Glomerular visceral epithelial cell (primary cell): ENCODE results near the gene PATJ.
A peak's percentile ranks its signal among the peaks of the same experiment; 100 is the strongest.
"Not testable (repeated sequence)": the region's sequence is repeated elsewhere in the genome, so short reads cannot be mapped to it uniquely, and the experiment has no call there.

Experiments
- DNase-seq: peaks from one replicate; pipeline ENCODE4 v3.0.0-alpha.2; 2016; ENCODE audit errors: extremely low spot score

PATJ gene

DNA sequence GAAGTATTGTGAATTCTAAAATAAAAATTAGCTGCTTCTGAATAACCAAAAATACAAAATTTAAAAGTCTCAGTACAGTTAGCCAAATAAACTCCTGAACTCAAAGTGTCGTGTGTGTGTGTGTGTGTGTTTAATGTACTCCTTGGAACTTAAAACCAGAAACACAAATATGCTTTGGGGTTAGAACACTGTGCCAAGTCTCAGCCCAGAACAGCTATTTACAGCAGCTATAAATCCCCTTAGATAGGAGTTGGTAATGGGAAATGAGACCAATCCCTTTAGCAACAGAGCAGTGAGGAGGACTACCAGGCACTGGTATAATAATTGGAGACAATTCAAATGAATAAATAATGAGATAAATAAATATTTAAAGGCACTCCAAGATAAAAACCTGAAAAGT, 83.1 kb downstream of the PATJ start:
- DNase-seq: no peak

- DNase-seq: no peak
Observed at GRCh38 chr1:61828805-61829204, 86.5 kb downstream of the PATJ start.

DNA sequence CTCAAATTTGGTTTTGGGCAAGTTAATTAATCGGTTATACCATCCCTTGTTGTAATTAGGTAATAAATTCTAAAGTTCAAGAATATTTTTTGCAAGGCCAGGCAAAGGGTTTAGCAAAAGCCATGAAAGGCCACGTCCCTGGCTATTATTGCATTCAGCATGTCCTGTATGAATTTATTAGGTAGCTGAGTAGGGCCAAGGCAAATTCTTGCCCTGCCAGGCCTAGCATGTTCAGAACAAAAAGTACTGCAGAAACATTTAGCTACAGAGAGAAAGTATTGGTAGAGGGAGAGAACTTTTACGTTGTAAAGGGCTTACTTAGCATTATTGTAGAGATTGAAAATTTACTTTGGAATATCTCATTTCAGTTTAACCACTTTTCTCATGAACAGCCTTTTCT, 94.4 kb downstream of the PATJ start:
- no peak for DNase-seq

GRCh38 chr1:61837607-61838006, 95.3 kb downstream of the PATJ start:
- not testable (repeated sequence) for DNase-seq

DNA sequence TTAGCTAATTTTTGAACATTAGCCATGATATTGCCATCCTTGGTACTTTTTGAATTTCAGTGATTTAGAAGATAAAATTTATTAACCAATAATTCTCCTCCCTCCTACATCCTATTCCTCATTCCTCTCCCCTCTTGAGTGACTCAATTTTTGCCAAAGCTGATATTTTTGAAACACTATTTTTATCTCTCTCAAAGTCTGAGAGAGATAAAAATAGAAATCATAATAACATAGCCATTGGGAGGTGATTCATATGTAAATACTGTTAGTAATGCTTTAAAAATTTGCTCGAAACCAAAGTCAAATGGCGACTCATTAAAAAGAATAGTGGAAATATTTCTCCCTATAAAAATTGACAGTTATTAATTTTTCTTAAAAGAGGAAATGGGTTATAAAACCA, 97.4 kb downstream of the PATJ start:
- peak; percentile 5 for DNase-seq

DNA sequence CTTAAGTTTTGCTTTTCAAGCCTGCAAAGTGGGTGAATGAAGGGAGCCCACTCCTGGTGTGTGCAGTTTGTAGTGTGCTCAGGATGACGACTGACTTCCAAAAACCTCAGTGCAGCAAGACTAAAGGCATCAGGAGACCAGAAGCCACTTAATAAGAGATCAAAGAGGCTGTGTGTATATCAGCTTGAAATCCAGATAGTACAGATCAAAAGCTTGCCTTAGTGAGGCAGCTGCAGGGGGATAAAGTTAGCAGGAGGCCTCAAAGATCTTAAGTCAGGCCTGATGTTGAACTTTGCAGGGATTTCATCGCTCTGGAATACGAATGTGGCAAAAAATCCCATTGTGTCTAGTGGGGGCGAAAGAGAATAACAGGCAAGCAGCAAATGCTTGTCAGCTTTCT, 99.8 kb downstream of the PATJ start:
- no peak for DNase-seq

GRCh38 chr1:61842863-61843514, 100.7 kb downstream of the PATJ start:
- no peak for DNase-seq

DNA sequence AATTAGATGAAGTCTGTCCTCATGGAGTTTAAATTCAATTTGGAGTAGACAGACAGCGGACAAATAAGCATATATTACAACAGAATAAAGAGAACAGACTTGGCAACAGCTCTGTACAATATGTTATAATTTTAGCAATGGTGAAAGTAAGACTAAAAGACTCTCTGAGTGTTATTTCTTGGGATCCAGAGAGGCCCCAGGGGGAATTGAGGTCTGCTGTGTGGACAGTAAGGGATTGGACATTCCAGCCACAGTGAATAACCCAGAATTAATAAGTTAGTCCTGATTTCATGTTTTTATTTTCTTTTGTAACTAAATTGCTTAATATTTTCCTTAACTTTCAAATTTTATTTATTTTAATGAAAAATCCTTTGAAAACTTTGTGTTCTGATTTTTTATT, 101.7 kb downstream of the PATJ start:
- no peak for DNase-seq

DNA sequence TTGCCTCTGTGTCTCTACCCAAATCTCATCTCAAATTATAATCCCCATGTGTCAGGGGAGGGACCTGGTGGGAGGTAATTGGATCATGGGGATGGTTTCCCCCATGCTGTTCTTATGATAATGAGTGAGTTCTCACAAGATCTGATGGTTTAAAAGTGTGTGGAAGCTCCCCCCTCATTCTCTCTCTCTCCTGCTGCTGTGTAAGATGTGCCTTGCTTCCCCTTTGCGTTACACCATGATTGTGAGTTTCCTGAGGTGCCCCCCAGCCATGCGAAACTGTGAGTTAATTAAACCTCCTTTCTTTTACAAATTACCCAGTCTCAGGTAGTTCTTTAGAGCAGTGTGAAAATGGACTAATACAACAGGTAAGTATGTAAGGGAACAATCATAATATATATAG, 102.4 kb downstream of the PATJ start:
- not testable (repeated sequence) for DNase-seq

DNA sequence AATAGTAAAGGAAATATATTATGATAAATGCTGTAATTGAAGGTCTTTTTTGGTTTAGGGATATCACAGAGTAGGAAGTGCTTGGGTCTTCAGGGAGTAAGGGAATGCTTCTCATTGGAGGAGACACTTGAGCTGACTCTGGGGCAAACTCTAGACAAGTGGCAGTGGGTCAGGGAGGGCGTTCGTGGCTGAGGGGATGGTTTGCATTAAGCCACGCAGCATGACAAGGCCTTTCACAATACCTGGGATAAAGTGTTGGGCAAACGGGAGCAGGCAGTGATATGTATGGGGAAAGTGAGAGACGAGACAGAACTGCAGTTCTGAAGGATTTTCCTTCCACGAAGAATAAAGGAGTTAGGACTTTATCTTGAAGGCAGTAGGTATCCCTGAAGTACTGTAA, 109.0 kb downstream of the PATJ start:
- DNase-seq: no peak

DNA sequence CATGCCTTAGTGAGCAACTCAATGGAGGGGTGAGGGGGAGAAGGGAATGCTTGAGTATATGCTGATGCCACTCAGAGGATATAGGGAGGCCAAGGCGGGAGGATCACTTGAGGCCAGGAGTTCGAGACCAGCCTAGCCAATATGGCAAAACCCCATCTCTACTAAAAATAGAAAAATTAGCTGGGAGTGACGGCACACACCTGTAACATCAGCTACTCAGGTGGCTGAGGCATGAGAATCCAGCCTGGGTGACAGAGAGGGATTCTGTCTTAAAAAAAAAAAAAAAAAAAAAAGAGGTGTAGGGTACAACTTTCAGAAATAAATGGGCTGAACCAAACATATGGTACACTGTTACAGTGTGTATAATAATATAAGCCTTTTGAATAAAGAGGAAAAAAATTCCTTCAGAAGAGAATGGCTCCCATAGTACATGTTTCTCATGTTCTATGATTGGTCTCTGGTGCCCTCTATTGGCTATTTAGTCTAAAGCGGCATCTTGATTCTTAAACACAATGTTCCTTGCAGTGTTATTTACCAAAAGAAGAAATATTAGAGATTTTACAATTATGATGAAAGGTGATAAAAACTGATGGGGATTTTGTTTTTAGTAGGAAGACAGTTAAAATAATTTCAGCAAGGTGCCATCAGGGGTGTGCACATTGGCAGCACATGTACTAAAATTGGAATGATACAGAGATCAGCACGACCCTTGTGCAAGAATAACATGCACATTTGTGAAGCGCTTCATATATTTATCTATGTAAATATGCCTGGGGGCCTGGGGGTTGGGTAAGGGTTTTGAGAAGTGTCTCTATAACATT, 109.8 kb downstream of the PATJ start:
- peak; percentile 63 for DNase-seq

DNA sequence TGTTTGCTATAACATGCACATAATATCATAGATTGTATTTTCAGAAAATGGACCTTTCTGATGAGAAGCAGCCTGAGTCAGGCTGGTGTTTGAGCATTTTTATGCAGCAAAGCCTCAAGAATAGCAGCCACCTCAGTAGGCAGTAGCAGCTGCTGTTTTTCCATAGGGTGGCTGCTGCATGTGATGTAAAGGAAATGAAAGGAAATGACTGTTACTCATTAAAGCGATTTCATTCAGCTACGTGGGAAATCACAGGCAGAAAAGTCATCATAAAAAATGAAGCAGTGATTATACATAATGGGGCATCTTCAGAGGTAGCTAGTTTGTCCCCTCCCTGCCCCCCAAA, 110.4 kb downstream of the PATJ start:
- no peak for DNase-seq

DNA sequence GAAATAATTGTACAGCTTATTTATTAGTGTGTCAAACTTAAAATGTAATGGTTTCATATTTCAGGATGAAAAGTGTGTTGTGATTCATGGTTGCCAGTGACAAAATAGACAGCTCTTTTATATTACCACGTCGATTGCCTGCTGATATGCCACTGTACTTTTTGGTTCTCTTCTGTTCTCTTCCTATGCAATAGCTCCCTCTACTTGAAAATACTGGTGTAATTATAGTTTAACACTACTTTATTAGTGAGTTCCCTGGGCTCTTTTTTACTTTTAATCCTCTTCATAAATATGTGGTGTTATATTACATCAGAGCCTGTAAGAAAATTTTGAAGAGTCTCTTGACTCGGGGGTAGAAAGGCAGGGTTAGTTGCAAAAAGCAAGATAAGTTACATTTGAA, 111.3 kb downstream of the PATJ start:
- DNase-seq: no peak

GRCh38 chr1:61864489-61864888, 122.2 kb downstream of the PATJ start:
- DNase-seq: no peak

GRCh38 chr1:61865646-61866220, 123.5 kb downstream of the PATJ start:
- DNase-seq: no peak

- DNase-seq: no peak
Observed at GRCh38 chr1:61869691-61870109, 127.4 kb downstream of the PATJ start.

GRCh38 chr1:61872206-61872605, 129.9 kb downstream of the PATJ start:
- no peak for DNase-seq

DNA sequence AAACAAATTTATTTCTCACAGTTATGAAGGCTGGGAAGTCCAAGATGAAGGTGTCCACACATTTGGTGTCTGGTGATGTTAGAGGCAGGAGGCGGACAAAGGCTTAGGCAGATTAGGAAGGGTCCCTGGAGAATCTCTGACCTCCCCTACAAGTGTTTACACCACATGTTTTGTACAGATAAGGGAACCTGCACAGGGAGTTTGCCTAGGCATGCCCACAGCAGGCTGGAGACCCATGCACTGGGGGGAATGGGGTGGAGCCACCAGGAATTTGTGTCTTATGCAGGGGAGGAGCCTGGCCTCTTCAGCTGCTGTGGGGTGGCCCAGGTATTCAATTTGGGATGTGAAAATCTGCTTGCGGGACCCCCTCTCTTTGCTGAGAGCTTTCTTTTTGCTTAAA, 131.3 kb downstream of the PATJ start:
- DNase-seq: no peak

GRCh38 chr1:61873994-61874393, 131.7 kb downstream of the PATJ start:
- no peak for DNase-seq

GRCh38 chr1:61875198-61875597, 132.9 kb downstream of the PATJ start:
- no peak for DNase-seq

- not testable (repeated sequence) for DNase-seq
Observed at GRCh38 chr1:61879887-61880474, 137.7 kb downstream of the PATJ start.

- no peak for DNase-seq
Observed at GRCh38 chr1:61887076-61887867, 145.0 kb downstream of the PATJ start.
